ENCODE data around the gene BRWD1. TPM values are rescaled to one million over a fixed set of nuclear protein-coding genes. Genes with fewer than 3 reads are reported as not detected.

BRWD1 gene
- total RNA-seq, 1 donor from 2014 or later: 43.8 TPM

GRCh38 chr21:39183272-39184049 is 130.0 kb downstream of the BRWD1 start, which contains the start of gene PSMG1:
TSS of gene PSMG1 (minus strand) at chr21:39183451. CDS start at chr21:39183385, 66 bp downstream.
- Mint-ChIP-seq H3K4me3 (ENCODE audit: unreplicated experiment) (peak within 1 kb of the TSS; percentile 99), H3K36me3 (ENCODE audit: low read depth, unreplicated experiment) (peaks cover 15% of the 10 kb centered on the region), H3K4me1 (ENCODE audit: unreplicated experiment) (peaks cover 13% of the 10 kb centered on the region), H3K9me3 (ENCODE audit: unreplicated experiment) (no peaks in the 10 kb centered on the region), H3K27me3 (ENCODE audit: unreplicated experiment) (peaks cover 8% of the 10 kb centered on the region), H3K27ac (ENCODE audit: unreplicated experiment) (peak within 1 kb of the TSS; percentile 95)
- TF ChIP-seq, protein P1, sequence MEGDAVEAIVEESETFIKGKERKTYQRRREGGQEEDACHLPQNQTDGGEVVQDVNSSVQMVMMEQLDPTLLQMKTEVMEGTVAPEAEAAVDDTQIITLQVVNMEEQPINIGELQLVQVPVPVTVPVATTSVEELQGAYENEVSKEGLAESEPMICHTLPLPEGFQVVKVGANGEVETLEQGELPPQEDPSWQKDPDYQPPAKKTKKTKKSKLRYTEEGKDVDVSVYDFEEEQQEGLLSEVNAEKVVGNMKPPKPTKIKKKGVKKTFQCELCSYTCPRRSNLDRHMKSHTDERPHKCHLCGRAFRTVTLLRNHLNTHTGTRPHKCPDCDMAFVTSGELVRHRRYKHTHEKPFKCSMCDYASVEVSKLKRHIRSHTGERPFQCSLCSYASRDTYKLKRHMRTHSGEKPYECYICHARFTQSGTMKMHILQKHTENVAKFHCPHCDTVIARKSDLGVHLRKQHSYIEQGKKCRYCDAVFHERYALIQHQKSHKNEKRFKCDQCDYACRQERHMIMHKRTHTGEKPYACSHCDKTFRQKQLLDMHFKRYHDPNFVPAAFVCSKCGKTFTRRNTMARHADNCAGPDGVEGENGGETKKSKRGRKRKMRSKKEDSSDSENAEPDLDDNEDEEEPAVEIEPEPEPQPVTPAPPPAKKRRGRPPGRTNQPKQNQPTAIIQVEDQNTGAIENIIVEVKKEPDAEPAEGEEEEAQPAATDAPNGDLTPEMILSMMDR (IDR thresholded peaks at IDR 0.05; ENCODE audit: unreplicated experiment): no peak
- peak; percentile 94 for DNase-seq (ENCODE audit: low spot score)

DNA sequence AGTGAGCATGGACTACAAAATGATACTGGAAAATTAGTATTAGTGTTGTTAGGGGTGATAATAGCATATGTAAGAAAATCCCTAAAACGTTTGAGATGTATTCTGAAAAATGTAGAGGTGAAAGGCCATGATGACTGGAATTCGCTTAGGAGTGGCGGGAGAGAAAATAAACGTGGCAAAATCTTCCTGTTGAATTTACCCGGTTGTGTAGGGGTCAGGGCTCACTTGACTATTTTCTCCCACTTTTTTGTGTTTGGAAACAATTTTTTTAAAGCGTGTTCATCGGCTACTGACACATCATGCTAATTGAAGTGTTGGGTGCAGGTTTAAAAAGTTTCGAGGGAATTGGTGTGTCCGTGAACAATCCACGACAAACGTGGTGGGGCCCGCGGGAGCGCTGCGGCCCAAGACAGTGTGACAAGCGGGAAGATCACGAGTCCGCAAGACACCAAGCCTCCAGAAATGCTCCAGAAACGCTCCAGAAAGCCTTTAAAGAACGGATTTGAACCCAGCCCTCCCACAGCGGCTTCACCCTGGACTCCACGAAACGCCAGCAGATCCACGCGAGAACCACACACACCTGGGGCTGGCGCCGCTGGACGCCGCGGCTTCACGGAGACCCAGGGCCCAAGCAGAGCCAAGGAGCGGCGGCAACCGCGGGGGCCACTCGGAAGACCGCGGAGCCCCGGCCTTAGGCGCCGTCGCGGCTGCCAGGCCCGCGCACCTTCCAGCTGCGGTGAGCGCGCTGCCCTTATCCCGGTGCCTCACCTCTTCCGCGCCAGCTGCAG is 130.8 kb downstream of the BRWD1 start:
- Mint-ChIP-seq H3K9me3 (ENCODE audit: unreplicated experiment) (no peaks in the 10 kb centered on the region), H3K4me1 (ENCODE audit: unreplicated experiment) (peaks cover 13% of the 10 kb centered on the region), H3K27me3 (ENCODE audit: unreplicated experiment) (peaks cover 8% of the 10 kb centered on the region), H3K27ac (ENCODE audit: unreplicated experiment) (peak overlapping the region; percentile 95), H3K36me3 (ENCODE audit: low read depth, unreplicated experiment) (peaks cover 15% of the 10 kb centered on the region), H3K4me3 (ENCODE audit: unreplicated experiment) (peak overlapping the region; percentile 99)
- DNase-seq (ENCODE audit: low spot score): peak; percentile 27
- TF ChIP-seq, protein P1 (IDR thresholded peaks at IDR 0.05; ENCODE audit: unreplicated experiment): no peak

DNA sequence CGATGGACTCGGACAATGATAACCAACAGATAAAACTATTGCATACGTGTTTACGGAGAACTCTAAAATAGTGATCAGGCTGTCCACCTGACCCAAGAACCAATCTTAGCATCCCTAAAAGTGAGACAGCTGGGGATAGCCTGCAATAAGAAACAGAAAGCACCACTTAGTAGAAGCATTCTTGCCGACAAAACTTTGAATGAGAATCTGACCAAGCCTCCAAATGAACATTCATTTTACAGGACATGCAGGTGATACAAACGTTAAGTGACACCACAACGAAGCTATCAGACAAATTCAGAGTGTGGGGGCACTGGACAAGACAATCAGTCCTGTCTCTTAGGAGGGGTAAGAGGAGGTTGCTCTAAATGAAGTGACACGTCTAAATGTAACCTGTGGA is 131.4 kb downstream of the BRWD1 start:
- Mint-ChIP-seq H3K9me3 (ENCODE audit: unreplicated experiment) (no peaks in the 10 kb centered on the region), H3K27ac (ENCODE audit: unreplicated experiment) (no peak overlapping the region), H3K4me1 (ENCODE audit: unreplicated experiment) (peaks cover 13% of the 10 kb centered on the region), H3K36me3 (ENCODE audit: low read depth, unreplicated experiment) (peaks cover 15% of the 10 kb centered on the region), H3K4me3 (ENCODE audit: unreplicated experiment) (peak overlapping the region; percentile 99), H3K27me3 (ENCODE audit: unreplicated experiment) (peaks cover 8% of the 10 kb centered on the region)
- DNase-seq (ENCODE audit: low spot score): no peak
- TF ChIP-seq, protein P1 (IDR thresholded peaks at IDR 0.05; ENCODE audit: unreplicated experiment): no peak

DNA sequence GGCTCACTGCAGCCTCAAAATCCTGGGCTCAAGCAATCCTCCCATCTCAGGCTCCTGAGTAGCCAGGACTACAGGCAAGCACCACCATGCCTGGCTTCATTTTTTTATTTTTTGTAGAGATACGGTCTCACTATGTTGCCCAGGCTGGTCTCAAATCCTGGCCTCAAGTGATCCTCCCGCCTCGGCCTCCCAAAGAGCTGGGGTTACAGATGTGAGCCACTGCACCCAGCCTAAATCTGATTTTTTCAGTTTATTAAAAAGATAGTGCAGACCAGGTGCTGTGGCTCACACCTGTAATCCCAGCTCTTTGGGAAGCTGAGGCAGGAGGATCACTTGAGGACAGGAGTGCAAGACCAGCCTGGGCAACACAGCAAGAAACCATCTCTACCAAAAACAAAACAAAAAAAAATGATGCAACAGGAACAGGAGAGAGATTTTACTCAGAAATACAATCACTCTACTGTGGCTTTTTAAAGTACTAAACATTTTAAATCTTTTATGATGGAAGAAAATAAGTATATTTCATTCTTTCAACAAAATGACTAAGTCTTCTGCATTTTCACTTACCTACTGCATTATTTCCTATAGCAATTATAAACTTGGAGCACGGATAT is 132.1 kb downstream of the BRWD1 start:
- Mint-ChIP-seq H3K9me3 (ENCODE audit: unreplicated experiment) (no peaks in the 10 kb centered on the region), H3K36me3 (ENCODE audit: low read depth, unreplicated experiment) (peaks cover 15% of the 10 kb centered on the region), H3K27ac (ENCODE audit: unreplicated experiment) (no peak overlapping the region), H3K4me3 (ENCODE audit: unreplicated experiment) (peak overlapping the region; percentile 81), H3K4me1 (ENCODE audit: unreplicated experiment) (peaks cover 13% of the 10 kb centered on the region), H3K27me3 (ENCODE audit: unreplicated experiment) (peaks cover 8% of the 10 kb centered on the region)
- TF ChIP-seq, protein P1 (IDR thresholded peaks at IDR 0.05; ENCODE audit: unreplicated experiment): no peak
- DNase-seq (ENCODE audit: low spot score): no peak
